Large intestine (tissue), 1 donor: Measurements from ENCODE around the gene PLEKHD1. TPM values are rescaled to one million over a fixed set of nuclear protein-coding genes. Genes with fewer than 3 reads are reported as not detected.

Experiments used
- polyA plus RNA-seq: library from polyadenylated mRNA; unstranded; fragments of 120-200 nt; gene quantifications from one replicate; pipeline ENCODE4 v1.2.1, GENCODE V29; 2013

The PLEKHD1 gene
- polyA plus RNA-seq, 1 donor = 0.03 TPM

Other genes with a start within 250 kb of the PLEKHD1 start
- 20.4 TPM for gene GALNT16, start 224.6 kb upstream of the PLEKHD1 start, polyA plus RNA-seq
- 163 TPM for gene ERH, start 86.4 kb upstream of the PLEKHD1 start, polyA plus RNA-seq
- gene SLC39A9, start 86.0 kb upstream of the PLEKHD1 start, polyA plus RNA-seq = 66.9 TPM
- 0.07 TPM for gene CCDC177, start 90.1 kb downstream of the PLEKHD1 start, polyA plus RNA-seq
- gene SUSD6, start 126.9 kb downstream of the PLEKHD1 start, polyA plus RNA-seq = 40.4 TPM